WTC11 (cell line): ENCODE data around the gene MYO5B. TPM values are rescaled to one million over a fixed set of nuclear protein-coding genes. Genes with fewer than 3 reads are reported as not detected.

Source experiments
- ATAC-seq: fragments of 200-7000 bp; cut with Tn5 transposase; 2 replicates; pipeline ENCODE4 v1.10.0; 2021; ENCODE audit warnings: mild to moderate bottlenecking, moderate library complexity
- CTCF ChIA-PET: fragments of 300-600 bp; sonication (Branson Sonifier 250); formaldehyde crosslinking; loops from one replicate; lab custom pipeline; 2021; ENCODE audit warnings: antibody characterized with exemption; lab: Charles Lee
- POLR2A ChIA-PET: fragments of 350-600 bp; sonication (Branson Sonifier 250); formaldehyde crosslinking; loops from one replicate; lab custom pipeline; 2021; ENCODE audit warnings: antibody characterized with exemption; lab: Charles Lee
- DNase-seq: peaks from one replicate; pipeline ENCODE4 v3.0.0; 2021; ENCODE audit warnings: low spot score
- H3K27ac Mint-ChIP-seq: 2 replicates; pipeline ENCODE4 v1.8.0; 2021; ENCODE audit warnings: mixed read lengths
- H3K27me3 Mint-ChIP-seq: 2 replicates; pipeline ENCODE4 v1.8.0; 2021; ENCODE audit warnings: low read depth, mild to moderate bottlenecking, moderate library complexity, mixed read lengths
- H3K36me3 Mint-ChIP-seq: 2 replicates; pipeline ENCODE4 v1.8.0; 2021; ENCODE audit warnings: mixed read lengths
- H3K4me1 Mint-ChIP-seq: 2 replicates; pipeline ENCODE4 v1.8.0; 2022; ENCODE audit warnings: mixed read lengths
- H3K4me3 Mint-ChIP-seq: 2 replicates; pipeline ENCODE4 v1.8.0; 2021; ENCODE audit warnings: mild to moderate bottlenecking, moderate library complexity, mixed read lengths
- H3K9me3 Mint-ChIP-seq: 2 replicates; pipeline ENCODE4 v1.8.0; 2021; ENCODE audit warnings: mixed read lengths
- ATF6 ChIP-seq: sonication (generic); formaldehyde crosslinking; IDR thresholded peaks from 2 replicates; pipeline ENCODE4 v1.8.1; 2023; ENCODE audit warnings: mild to moderate bottlenecking, missing genetic modification reagents
- CBFB ChIP-seq: sonication (generic); formaldehyde crosslinking; IDR thresholded peaks from 2 replicates; pipeline ENCODE4 v1.8.1; 2022; ENCODE audit warnings: mild to moderate bottlenecking, low read depth, missing genetic modification reagents
- CREM ChIP-seq: sonication (generic); formaldehyde crosslinking; IDR thresholded peaks from 2 replicates; pipeline ENCODE4 v1.8.1; 2022; ENCODE audit warnings: mild to moderate bottlenecking, missing genetic modification reagents, moderate library complexity
- E2F1 ChIP-seq: sonication (generic); formaldehyde crosslinking; IDR thresholded peaks from 2 replicates; pipeline ENCODE4 v1.8.0; 2022; ENCODE audit warnings: mild to moderate bottlenecking, missing genetic modification reagents
- EMX1 ChIP-seq: fragments of 250-450 bp; sonication (Bioruptor Pico); IDR thresholded peaks from 2 replicates; pipeline ENCODE4 v1.8.0; 2021; ENCODE audit warnings: mild to moderate bottlenecking
- ETV6 ChIP-seq: sonication (generic); formaldehyde crosslinking; IDR thresholded peaks from 2 replicates; pipeline ENCODE4 v1.8.1; 2022; ENCODE audit warnings: mild to moderate bottlenecking, missing genetic modification reagents
- HMGA2 ChIP-seq: fragments of 250-450 bp; sonication (Bioruptor Pico); IDR thresholded peaks from 2 replicates; pipeline ENCODE4 v1.4.0; 2021; ENCODE audit warnings: mild to moderate bottlenecking, moderate library complexity
- JAZF1 ChIP-seq: fragments of 250-450 bp; sonication (Bioruptor Pico); IDR thresholded peaks from 2 replicates; pipeline ENCODE4 v1.9.0; 2021; ENCODE audit warnings: moderate library complexity, mild to moderate bottlenecking, inconsistent platforms
- RORB ChIP-seq: fragments of 250-450 bp; sonication (Bioruptor Pico); IDR thresholded peaks from 2 replicates; pipeline ENCODE4 v1.9.0; 2021; ENCODE audit warnings: mild to moderate bottlenecking
- SMAD3 ChIP-seq: sonication (generic); formaldehyde crosslinking; IDR thresholded peaks from 2 replicates; pipeline ENCODE4 v1.8.0; 2022; ENCODE audit warnings: missing genetic modification reagents, mild to moderate bottlenecking, borderline replicate concordance
- SP1 ChIP-seq: sonication (generic); formaldehyde crosslinking; conservative IDR thresholded peaks from 2 replicates; pipeline ENCODE4 v1.8.1; 2022; ENCODE audit warnings: missing genetic modification reagents
- TEAD4 ChIP-seq: sonication (generic); formaldehyde crosslinking; IDR thresholded peaks from 2 replicates; pipeline ENCODE4 v1.8.0; 2022; ENCODE audit warnings: mild to moderate bottlenecking, missing genetic modification reagents
- USF1 ChIP-seq: sonication (generic); formaldehyde crosslinking; IDR thresholded peaks from 2 replicates; pipeline ENCODE4 v1.8.0; 2022; ENCODE audit warnings: mild to moderate bottlenecking, missing genetic modification reagents
- total RNA-seq: library from RNA; stranded (reverse); gene quantifications from 3 replicates; pipeline ENCODE4 v1.2.3, GENCODE V29; 2021
- TF ChIP-seq, protein P1 (sequence below): sonication (generic); formaldehyde crosslinking; IDR thresholded peaks from 2 replicates; pipeline ENCODE4 v1.8.1; 2022; ENCODE audit warnings: low read depth, missing genetic modification reagents, borderline replicate concordance
- TF ChIP-seq, protein P2 (sequence below): fragments of 250-450 bp; sonication (Bioruptor Pico); IDR thresholded peaks from 2 replicates; pipeline ENCODE4 v2.1.2; 2022; ENCODE audit warnings: mild to moderate bottlenecking, moderate library complexity
- TF ChIP-seq, protein P3 (sequence below): sonication (generic); formaldehyde crosslinking; IDR thresholded peaks from 2 replicates; pipeline ENCODE4 v1.8.1; 2022; ENCODE audit warnings: mild to moderate bottlenecking, moderate library complexity, missing genetic modification reagents
- TF ChIP-seq, protein P4 (sequence below): sonication (generic); formaldehyde crosslinking; IDR thresholded peaks from 2 replicates; pipeline ENCODE4 v1.8.1; 2022; ENCODE audit warnings: low read depth, mild to moderate bottlenecking, moderate library complexity, missing genetic modification reagents, borderline replicate concordance
- TF ChIP-seq, protein P5 (sequence below): sonication (generic); formaldehyde crosslinking; conservative IDR thresholded peaks from 2 replicates; pipeline ENCODE4 v1.8.1; 2022; ENCODE audit warnings: mild to moderate bottlenecking, missing genetic modification reagents
- TF ChIP-seq, protein P6 (sequence below): sonication (generic); formaldehyde crosslinking; IDR thresholded peaks from 2 replicates; pipeline ENCODE4 v1.8.1; 2023; ENCODE audit warnings: mild to moderate bottlenecking, missing genetic modification reagents, borderline replicate concordance
- TF ChIP-seq, protein P7 (sequence below): fragments of 250-450 bp; sonication (Bioruptor Pico); IDR thresholded peaks from 2 replicates; pipeline ENCODE4 v1.8.0; 2021; ENCODE audit warnings: mild to moderate bottlenecking

The MYO5B gene
- total RNA-seq, 1 experiment from 2014 or later: 8.7 TPM

DNA sequence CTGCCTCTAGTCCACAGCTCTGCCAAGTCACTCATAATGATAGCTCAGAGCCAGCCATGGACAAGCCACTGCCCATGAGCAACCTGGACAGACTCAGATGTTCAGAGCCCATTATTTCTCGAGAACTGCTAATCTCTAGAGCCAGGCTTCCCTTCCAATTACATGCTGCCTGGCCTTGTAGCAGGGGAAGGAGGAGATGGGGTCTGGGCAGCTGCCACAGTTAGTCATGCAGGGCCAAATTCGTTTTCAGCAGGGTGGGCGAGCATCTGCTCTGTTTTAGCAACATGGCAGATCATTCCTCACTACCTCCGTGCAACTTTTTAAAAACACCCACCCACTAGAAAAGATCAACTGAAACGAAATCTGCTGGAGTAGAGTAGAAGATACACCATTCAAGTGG lies 141.8 kb downstream of the MYO5B start (continued):
- TF ChIP-seq, protein P1, sequence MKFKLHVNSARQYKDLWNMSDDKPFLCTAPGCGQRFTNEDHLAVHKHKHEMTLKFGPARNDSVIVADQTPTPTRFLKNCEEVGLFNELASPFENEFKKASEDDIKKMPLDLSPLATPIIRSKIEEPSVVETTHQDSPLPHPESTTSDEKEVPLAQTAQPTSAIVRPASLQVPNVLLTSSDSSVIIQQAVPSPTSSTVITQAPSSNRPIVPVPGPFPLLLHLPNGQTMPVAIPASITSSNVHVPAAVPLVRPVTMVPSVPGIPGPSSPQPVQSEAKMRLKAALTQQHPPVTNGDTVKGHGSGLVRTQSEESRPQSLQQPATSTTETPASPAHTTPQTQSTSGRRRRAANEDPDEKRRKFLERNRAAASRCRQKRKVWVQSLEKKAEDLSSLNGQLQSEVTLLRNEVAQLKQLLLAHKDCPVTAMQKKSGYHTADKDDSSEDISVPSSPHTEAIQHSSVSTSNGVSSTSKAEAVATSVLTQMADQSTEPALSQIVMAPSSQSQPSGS (CRISPR knock-in tag): no peak
- TF ChIP-seq SMAD3 (CRISPR knock-in tag): no peak

GRCh38 chr18:50051288-50051687 lies 143.7 kb downstream of the MYO5B start:
- no peaks in the 10 kb centered on the region for H3K36me3 Mint-ChIP-seq
- H3K9me3 Mint-ChIP-seq: peaks cover 3% of the 10 kb centered on the region; the same call in 1 of the 2 replicates
- DNase-seq (peak; percentile 22), ATAC-seq (peak; percentile 86)
- no peak overlapping the region for H3K4me3 Mint-ChIP-seq
- H3K4me1 Mint-ChIP-seq: no peaks in the 10 kb centered on the region
- no peak for TF ChIP-seq ATF6
- TF ChIP-seq, protein P2, sequence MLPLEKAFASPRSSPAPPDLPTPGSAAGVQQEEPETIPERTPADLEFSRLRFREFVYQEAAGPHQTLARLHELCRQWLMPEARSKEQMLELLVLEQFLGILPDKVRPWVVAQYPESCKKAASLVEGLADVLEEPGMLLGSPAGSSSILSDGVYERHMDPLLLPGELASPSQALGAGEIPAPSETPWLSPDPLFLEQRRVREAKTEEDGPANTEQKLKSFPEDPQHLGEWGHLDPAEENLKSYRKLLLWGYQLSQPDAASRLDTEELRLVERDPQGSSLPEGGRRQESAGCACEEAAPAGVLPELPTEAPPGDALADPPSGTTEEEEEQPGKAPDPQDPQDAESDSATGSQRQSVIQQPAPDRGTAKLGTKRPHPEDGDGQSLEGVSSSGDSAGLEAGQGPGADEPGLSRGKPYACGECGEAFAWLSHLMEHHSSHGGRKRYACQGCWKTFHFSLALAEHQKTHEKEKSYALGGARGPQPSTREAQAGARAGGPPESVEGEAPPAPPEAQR: no peak
- no peak for TF ChIP-seq RORB
- no peak for TF ChIP-seq E2F1
- TF ChIP-seq, protein P3, sequence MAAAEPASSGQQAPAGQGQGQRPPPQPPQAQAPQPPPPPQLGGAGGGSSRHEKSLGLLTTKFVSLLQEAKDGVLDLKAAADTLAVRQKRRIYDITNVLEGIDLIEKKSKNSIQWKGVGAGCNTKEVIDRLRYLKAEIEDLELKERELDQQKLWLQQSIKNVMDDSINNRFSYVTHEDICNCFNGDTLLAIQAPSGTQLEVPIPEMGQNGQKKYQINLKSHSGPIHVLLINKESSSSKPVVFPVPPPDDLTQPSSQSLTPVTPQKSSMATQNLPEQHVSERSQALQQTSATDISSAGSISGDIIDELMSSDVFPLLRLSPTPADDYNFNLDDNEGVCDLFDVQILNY (CRISPR knock-in tag): no peak
- TF ChIP-seq HMGA2: no peak
- TF ChIP-seq JAZF1: no peak
- TF ChIP-seq, protein P4, sequence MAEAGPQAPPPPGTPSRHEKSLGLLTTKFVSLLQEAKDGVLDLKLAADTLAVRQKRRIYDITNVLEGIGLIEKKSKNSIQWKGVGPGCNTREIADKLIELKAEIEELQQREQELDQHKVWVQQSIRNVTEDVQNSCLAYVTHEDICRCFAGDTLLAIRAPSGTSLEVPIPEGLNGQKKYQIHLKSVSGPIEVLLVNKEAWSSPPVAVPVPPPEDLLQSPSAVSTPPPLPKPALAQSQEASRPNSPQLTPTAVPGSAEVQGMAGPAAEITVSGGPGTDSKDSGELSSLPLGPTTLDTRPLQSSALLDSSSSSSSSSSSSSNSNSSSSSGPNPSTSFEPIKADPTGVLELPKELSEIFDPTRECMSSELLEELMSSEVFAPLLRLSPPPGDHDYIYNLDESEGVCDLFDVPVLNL: no peak
- TF ChIP-seq, protein P5, sequence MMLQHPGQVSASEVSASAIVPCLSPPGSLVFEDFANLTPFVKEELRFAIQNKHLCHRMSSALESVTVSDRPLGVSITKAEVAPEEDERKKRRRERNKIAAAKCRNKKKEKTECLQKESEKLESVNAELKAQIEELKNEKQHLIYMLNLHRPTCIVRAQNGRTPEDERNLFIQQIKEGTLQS (CRISPR knock-in tag): no peak
- no peak for TF ChIP-seq CREM (CRISPR knock-in tag)
- no peak for TF ChIP-seq CBFB (CRISPR knock-in tag)
- TF ChIP-seq TEAD4 (CRISPR knock-in tag): no peak
- H3K27me3 Mint-ChIP-seq: no peaks in the 10 kb centered on the region; the same call in 1 of the 2 replicates
- ChIA-PET POLR2A (no interaction called here), CTCF (interaction anchor here (0.6 to 1.1 kb wide), 9 partner anchors 9 to 155 kb away, joined by 3 to 24 read pairs (median 4); partner anchors contain the start of gene MYO5B)
- H3K27ac Mint-ChIP-seq: no peak overlapping the region

DNA sequence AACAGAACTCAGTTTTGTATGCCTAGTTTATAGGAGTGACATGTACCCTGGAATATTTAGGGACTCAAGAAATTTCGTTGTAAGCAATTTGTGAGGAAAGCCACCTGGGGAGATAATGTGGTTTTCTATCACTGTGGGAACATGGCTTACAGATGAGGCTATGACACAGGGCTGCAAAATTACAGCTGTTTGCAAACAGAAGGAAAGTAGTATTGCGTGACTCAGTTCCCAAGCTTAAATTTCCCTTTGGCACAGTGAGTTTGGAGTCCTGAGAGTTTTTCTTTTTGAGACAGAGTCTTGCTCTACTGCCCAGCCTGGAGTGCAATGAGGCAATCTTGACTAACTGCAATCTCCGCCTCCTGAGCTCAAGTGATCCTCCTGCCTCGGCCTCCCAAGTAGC lies 149.8 kb downstream of the MYO5B start:
- ChIA-PET POLR2A (no interaction called here), CTCF (interaction anchor here (0.9 to 2.4 kb wide), 13 partner anchors 10 to 312 kb away, joined by 3 to 26 read pairs (median 4); partner anchors contain the start of gene MYO5B)
- H3K27ac Mint-ChIP-seq: no peak overlapping the region
- ATAC-seq (no peak), DNase-seq (no peak)
- H3K4me1 Mint-ChIP-seq: peaks cover 9% of the 10 kb centered on the region
- H3K36me3 Mint-ChIP-seq: no peaks in the 10 kb centered on the region
- H3K9me3 Mint-ChIP-seq: no peaks in the 10 kb centered on the region
- H3K27me3 Mint-ChIP-seq: no peaks in the 10 kb centered on the region
- no peak overlapping the region for H3K4me3 Mint-ChIP-seq
- TF ChIP-seq, protein P6, sequence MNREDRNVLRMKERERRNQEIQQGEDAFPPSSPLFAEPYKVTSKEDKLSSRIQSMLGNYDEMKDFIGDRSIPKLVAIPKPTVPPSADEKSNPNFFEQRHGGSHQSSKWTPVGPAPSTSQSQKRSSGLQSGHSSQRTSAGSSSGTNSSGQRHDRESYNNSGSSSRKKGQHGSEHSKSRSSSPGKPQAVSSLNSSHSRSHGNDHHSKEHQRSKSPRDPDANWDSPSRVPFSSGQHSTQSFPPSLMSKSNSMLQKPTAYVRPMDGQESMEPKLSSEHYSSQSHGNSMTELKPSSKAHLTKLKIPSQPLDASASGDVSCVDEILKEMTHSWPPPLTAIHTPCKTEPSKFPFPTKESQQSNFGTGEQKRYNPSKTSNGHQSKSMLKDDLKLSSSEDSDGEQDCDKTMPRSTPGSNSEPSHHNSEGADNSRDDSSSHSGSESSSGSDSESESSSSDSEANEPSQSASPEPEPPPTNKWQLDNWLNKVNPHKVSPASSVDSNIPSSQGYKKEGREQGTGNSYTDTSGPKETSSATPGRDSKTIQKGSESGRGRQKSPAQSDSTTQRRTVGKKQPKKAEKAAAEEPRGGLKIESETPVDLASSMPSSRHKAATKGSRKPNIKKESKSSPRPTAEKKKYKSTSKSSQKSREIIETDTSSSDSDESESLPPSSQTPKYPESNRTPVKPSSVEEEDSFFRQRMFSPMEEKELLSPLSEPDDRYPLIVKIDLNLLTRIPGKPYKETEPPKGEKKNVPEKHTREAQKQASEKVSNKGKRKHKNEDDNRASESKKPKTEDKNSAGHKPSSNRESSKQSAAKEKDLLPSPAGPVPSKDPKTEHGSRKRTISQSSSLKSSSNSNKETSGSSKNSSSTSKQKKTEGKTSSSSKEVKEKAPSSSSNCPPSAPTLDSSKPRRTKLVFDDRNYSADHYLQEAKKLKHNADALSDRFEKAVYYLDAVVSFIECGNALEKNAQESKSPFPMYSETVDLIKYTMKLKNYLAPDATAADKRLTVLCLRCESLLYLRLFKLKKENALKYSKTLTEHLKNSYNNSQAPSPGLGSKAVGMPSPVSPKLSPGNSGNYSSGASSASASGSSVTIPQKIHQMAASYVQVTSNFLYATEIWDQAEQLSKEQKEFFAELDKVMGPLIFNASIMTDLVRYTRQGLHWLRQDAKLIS (CRISPR knock-in tag): no peak
- TF ChIP-seq ETV6 (CRISPR knock-in tag): no peak
- TF ChIP-seq, protein P7, sequence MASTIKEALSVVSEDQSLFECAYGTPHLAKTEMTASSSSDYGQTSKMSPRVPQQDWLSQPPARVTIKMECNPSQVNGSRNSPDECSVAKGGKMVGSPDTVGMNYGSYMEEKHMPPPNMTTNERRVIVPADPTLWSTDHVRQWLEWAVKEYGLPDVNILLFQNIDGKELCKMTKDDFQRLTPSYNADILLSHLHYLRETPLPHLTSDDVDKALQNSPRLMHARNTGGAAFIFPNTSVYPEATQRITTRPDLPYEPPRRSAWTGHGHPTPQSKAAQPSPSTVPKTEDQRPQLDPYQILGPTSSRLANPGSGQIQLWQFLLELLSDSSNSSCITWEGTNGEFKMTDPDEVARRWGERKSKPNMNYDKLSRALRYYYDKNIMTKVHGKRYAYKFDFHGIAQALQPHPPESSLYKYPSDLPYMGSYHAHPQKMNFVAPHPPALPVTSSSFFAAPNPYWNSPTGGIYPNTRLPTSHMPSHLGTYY (CRISPR knock-in tag): no peak
- TF ChIP-seq USF1 (CRISPR knock-in tag): no peak
- no peak for TF ChIP-seq SP1 (CRISPR knock-in tag)
- no peak for TF ChIP-seq EMX1 (CRISPR knock-in tag)
- TF ChIP-seq TEAD4 (CRISPR knock-in tag): no peak
